AG10803 (cell line): Measurements from ENCODE around the gene RPUSD4.

Source experiments
- DNase-seq: peaks from one replicate; pipeline ENCODE4 v3.0.0; 2010; ENCODE audit warnings: low read depth
- H3K4me3 ChIP-seq: 2 replicates; pipeline ENCODE4 v1.5.1; 2011; ENCODE audit warnings: mild to moderate bottlenecking, low read length, control low read depth
- TF ChIP-seq, protein P1 (sequence below): conservative IDR thresholded peaks from 2 replicates; pipeline ENCODE4 v1.5.1; 2011; ENCODE audit warnings: mild to moderate bottlenecking, low read length, control low read depth, inconsistent platforms

The RPUSD4 gene

DNA sequence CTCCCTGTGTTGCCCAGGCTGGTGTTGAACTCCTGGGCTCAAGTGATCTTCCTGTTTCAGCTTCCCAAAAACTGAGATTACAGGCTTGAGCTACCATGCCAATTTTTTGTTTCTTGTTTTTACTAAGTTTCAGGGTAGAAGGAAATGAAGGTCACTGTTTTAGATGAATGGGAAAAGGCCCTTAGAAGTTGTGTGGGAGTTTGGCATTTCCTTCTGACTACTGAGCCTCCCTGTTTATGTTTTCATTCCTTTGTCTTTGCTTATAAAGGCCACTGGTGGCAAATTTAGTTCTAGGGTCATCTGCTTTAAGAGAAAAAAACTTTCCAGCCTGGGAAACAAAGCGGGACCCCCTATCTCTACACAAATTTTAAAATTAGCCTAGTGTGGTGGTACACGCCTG lies 35.2 kb upstream of the RPUSD4 start:
- TF ChIP-seq, protein P1, sequence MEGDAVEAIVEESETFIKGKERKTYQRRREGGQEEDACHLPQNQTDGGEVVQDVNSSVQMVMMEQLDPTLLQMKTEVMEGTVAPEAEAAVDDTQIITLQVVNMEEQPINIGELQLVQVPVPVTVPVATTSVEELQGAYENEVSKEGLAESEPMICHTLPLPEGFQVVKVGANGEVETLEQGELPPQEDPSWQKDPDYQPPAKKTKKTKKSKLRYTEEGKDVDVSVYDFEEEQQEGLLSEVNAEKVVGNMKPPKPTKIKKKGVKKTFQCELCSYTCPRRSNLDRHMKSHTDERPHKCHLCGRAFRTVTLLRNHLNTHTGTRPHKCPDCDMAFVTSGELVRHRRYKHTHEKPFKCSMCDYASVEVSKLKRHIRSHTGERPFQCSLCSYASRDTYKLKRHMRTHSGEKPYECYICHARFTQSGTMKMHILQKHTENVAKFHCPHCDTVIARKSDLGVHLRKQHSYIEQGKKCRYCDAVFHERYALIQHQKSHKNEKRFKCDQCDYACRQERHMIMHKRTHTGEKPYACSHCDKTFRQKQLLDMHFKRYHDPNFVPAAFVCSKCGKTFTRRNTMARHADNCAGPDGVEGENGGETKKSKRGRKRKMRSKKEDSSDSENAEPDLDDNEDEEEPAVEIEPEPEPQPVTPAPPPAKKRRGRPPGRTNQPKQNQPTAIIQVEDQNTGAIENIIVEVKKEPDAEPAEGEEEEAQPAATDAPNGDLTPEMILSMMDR = no peak
- H3K4me3 ChIP-seq = no peak overlapping the region
- DNase-seq = peak; percentile 41

DNA sequence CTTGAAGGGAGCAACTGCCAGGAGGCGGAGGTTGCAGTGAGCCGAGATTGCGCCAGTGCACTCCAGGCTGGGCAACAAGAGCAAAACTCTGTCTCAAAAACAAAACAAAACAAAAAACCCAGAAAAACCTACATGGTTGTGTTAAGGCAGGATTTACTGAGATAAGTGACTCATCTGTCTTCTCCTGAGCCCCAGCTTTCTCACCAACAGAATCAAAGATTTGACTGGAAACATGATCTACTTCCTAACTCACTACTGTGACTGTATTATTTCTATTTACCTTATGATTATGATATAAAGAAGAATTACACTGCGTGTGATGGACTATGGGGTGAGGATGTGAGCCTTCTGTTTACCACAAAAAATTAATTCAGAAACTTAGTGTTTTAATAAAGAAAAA lies 21.9 kb upstream of the RPUSD4 start:
- H3K4me3 ChIP-seq = no peak overlapping the region
- TF ChIP-seq, protein P1 = no peak
- no peak for DNase-seq

DNA sequence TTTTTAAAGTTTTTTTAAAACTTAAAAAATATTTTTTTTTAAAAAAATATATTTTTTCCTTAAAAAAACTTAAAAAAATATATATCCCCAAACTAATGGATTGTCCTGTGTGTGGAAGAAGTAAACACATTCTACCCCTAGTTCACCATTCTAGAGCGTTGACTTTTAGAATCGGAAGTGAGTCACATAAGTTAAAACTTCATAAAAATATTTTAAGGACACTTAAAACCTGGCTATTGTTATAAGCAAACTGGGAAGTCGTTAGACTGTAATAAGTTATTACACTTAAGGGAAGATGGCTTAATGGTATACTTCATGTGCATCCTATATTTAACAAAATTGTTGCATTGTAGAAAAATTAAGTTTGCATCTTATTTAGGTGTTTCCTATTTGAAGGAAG lies 21.2 kb upstream of the RPUSD4 start:
- no peak overlapping the region for H3K4me3 ChIP-seq
- TF ChIP-seq, protein P1 = no peak
- DNase-seq = no peak

DNA sequence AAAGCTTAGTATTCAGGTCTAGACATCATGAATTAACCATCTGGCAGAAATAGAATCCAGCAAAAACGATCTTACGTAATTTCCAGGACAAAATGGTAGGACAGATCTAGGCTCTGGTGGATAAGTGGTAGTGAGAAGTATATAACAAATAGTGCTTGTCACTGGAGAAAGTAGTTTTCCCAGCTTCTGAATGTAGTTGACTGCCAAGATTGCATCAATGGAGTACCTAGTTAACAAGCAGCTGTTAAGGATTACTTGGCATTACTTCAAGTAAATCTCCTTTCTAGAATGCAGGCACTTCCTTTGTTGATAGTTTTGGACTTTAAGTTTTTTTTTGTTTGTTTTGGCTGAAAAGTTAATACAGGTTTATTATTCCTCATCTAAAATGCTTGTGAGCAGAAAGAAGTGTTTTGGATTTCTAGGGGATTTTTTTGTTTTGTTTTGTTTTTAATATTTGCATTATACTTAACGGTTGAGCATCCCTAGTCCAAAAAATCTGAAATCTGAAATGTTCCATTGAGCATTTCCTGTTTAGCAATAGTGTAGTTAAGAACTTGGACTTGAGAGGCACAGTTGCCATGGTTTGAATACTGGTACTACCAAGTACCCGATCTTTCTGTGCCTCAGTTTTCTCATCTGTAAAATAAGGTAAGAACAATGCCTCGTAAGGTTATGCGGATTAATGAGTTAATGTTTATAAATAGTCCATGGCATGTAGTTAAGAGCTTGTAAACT lies 20.4 kb upstream of the RPUSD4 start:
- TF ChIP-seq, protein P1 = no peak
- DNase-seq = peak; percentile 51
- H3K4me3 ChIP-seq = no peak overlapping the region

DNA sequence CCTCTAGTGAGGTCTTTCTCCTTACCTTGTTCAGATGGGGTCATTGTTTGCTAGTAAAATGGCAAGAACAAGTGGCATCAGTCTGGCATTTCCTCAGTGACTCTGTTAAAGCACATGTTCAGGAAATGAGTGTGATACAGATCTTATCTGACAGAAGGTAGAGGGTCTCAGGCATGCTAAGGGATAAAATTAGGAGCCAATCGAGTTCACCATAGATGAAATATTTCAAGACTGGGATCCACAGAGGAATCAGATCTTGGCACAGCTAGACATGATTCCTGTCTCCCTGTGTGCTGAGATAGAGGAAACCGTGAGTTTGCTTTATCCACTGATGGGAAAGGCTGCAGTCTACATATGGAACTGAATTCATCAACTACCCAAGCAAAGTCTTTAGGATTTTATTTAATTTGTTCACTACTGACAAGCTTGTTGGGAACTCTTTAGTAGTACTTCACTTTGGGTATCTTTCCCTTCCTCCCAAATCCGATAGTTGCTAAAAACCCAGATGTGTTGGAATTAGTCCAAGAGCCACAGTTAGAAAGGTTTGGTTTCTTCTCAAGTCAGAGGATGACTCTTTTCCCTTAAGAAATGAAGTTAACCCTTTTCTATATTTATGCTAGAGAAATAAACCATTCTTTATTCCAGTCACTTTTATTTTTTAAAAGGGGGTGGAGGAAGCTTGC lies 18.5 kb upstream of the RPUSD4 start:
- TF ChIP-seq, protein P1 = no peak
- no peak overlapping the region for H3K4me3 ChIP-seq
- DNase-seq = peak; percentile 65

DNA sequence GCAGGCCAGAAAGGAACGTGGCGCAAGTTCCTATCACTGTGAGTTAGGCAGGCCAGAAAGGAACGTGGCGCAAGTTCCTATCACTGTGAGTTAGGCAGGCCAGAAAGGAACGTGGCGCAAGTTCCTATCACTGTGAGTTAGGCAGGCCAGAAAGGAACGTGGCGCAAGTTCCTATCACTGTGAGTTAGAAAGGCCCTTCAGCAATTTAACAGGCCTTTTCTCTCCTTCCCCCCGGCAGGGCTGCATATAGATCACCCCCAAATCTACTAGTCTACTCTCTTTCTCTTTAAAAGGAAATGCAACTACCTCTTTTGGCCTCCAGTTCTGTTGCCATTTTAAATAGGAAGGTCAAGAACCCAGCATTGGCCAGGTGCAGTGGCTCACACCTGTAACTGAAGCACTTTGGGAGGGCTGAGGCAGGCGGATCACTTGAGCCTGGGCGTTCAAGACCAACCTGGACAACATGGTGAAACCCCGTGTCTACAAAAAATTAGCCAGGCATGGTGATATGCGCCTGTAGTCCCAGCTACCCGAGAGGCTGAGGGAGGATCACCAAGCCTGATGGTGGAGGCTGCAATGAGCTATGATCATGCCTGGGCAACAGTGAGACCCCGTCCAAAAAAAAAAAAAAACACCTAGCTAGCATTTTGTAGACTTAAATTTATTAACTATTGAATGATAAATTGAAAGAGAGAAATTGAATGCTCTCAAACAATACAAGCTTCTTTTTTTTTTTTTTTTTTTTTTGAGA lies 15.1 kb upstream of the RPUSD4 start:
- DNase-seq = no peak
- no peak overlapping the region for H3K4me3 ChIP-seq
- TF ChIP-seq, protein P1 = no peak
